Neural cell (in vitro differentiated cells): Measurements from ENCODE around the gene ADSL. TPM values are rescaled to one million over a fixed set of nuclear protein-coding genes. Genes with fewer than 3 reads are reported as not detected.
A peak's percentile ranks its signal among the peaks of the same experiment; 100 is the strongest.

Source experiments
- H2AFZ ChIP-seq: fragments of 200-600, 300-800 bp; sonication (generic), shearing (Covaris generic); 2 replicates; pipeline ENCODE4 v1.6.0; 2014; ENCODE audit warnings: low read depth, mild to moderate bottlenecking, antibody characterized with exemption, low read length, moderate library complexity
- H3F3A ChIP-seq: fragments of 200-600 bp; shearing (Covaris generic); 2 replicates; pipeline ENCODE4 v1.6.1; 2016; ENCODE audit warnings: mild to moderate bottlenecking, moderate library complexity, mixed read lengths, antibody characterized with exemption, low read length; ENCODE audit not compliant: insufficient read depth, poor library complexity, severe bottlenecking
- H3K27ac ChIP-seq: fragments of 200-600, 300-800 bp; sonication (generic), shearing (Covaris generic); 2 replicates; pipeline ENCODE4 v1.5.1; 2014; ENCODE audit warnings: mild to moderate bottlenecking, low read length, moderate library complexity
- H3K27me3 ChIP-seq: fragments of 300-800, 200-600 bp; sonication (generic), shearing (Covaris generic); 2 replicates; pipeline ENCODE4 v1.6.0; 2014; ENCODE audit warnings: mild to moderate bottlenecking, low read depth, low read length, moderate library complexity; ENCODE audit not compliant: insufficient read depth
- H3K36me3 ChIP-seq: fragments of 300-800, 200-600 bp; sonication (generic), shearing (Covaris generic); 2 replicates; pipeline ENCODE4 v1.5.1; 2014; ENCODE audit warnings: mild to moderate bottlenecking, antibody characterized with exemption, low read length, moderate library complexity; ENCODE audit not compliant: insufficient read depth
- H3K4me2 ChIP-seq: fragments of 300-800, 200-600 bp; sonication (generic), shearing (Covaris generic); 2 replicates; pipeline ENCODE4 v1.6.0; 2014; ENCODE audit warnings: mild to moderate bottlenecking, low read length
- H3K4me3 ChIP-seq: fragments of 300-800, 200-600 bp; sonication (generic), shearing (Covaris generic); 2 replicates; pipeline ENCODE4 v1.5.1; 2014; ENCODE audit warnings: mild to moderate bottlenecking, low read length, moderate library complexity
- H3K79me2 ChIP-seq: fragments of 200-600 bp; shearing (Covaris generic); replicated peaks from 2 replicates; pipeline ENCODE4 v1.6.0; 2014; ENCODE audit warnings: mild to moderate bottlenecking, low read length, moderate library complexity; ENCODE audit not compliant: insufficient read depth
- H3K9ac ChIP-seq: fragments of 300-800, 200-600 bp; sonication (generic), shearing (Covaris generic); 2 replicates; pipeline ENCODE4 v1.6.1; 2016; ENCODE audit warnings: mild to moderate bottlenecking, low read length, mixed read lengths
- H3K9me2 ChIP-seq: fragments of 200-600 bp; shearing (Covaris generic); 2 replicates; pipeline ENCODE4 v1.6.1; 2016; ENCODE audit warnings: mild to moderate bottlenecking, low read length, mixed read lengths; ENCODE audit not compliant: insufficient read depth
- H3K9me3 ChIP-seq: fragments of 200-600, 300-800 bp; sonication (generic), shearing (Covaris generic); 2 replicates; pipeline ENCODE4 v1.6.1; 2016; ENCODE audit warnings: mild to moderate bottlenecking, mixed run types, low read length, moderate library complexity, mixed read lengths
- H4K20me1 ChIP-seq: fragments of 200-600 bp; shearing (Covaris generic); 2 replicates; pipeline ENCODE4 v1.6.1; 2016; ENCODE audit warnings: mild to moderate bottlenecking, mixed run types; ENCODE audit not compliant: insufficient read depth
- CTCF ChIP-seq: fragments of 450-650 bp; IDR thresholded peaks from 2 replicates; pipeline ENCODE4 v1.5.1; 2014; ENCODE audit warnings: antibody characterized with exemption, mild to moderate bottlenecking, moderate library complexity; ENCODE audit not compliant: poor library complexity, severe bottlenecking
- RAD21 ChIP-seq: fragments of 450-650 bp; conservative IDR thresholded peaks from 2 replicates; pipeline ENCODE4 v1.6.1; 2014; ENCODE audit warnings: antibody characterized with exemption, mild to moderate bottlenecking, moderate library complexity
- REST ChIP-seq: IDR thresholded peaks from 2 replicates; pipeline ENCODE4 v1.6.1; 2012; ENCODE audit warnings: borderline replicate concordance
- SMC3 ChIP-seq: fragments of 450-650 bp; conservative IDR thresholded peaks from 2 replicates; pipeline ENCODE4 v1.6.1; 2014; ENCODE audit warnings: antibody characterized with exemption, mild to moderate bottlenecking, moderate library complexity; ENCODE audit not compliant: poor library complexity
- polyA plus RNA-seq: library from polyadenylated mRNA; depleted of rRNA; stranded (reverse); fragments of >200 nt; gene quantifications from 2 replicates; pipeline ENCODE4 v1.2.3, GENCODE V29; 2014

ADSL gene
- polyA plus RNA-seq, 1 donor from 2014 or later, result 112 TPM

DNA sequence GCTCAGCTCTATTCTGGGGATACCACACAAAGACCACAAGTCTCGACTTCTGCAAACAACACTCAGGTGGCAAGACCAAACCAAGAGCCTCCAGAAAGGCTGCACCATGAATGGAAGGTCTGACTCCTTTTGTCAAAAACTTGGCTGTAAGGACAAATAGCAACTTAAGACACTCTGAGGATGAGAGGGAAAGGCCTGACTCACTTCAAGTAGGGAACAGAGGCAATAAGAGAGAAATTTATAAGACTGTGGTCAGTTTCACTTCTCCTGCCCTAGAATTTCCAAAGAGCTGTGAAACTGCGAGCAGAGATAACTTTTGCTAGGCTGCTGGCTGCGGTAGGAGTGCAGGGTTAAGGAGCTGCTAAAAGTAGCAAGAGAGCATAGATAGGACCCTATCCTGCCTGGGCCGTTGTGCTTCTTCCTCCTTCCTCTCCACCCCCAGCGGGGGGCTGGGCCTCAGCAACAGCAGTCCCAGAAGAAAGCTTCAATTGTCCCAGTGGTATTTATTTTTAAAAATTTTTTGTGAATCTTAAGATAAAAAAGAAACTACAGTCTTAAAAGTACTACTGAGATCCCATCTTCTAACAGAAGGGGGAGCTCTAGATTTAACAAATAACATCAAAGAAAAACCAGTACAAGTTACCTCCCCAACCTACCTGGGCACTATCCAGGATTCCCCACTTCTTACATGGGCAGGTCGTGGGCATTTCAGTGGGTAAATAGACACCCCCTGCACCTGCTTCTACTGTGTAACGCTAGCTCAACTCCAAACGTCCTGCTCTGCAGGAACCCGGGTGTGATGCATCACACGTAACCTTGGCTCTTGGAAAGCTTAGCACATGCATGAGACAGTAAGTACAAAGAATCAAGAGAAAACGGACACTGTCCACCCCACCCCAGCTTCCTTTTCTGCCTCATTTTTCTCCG lies 90.5 kb downstream of the ADSL start:
- H2AFZ ChIP-seq, result no peak overlapping the region
- H3K9me2 ChIP-seq, result no peaks in the 10 kb centered on the region
- no peak overlapping the region for H3K4me3 ChIP-seq
- TF ChIP-seq CTCF (peak; percentile 78), SMC3 (peak; percentile 86), REST (no peak), RAD21 (peak; percentile 80)
- H3K9me3 ChIP-seq, result no peaks in the 10 kb centered on the region
- H3K36me3 ChIP-seq, result no peaks in the 10 kb centered on the region
- no peak overlapping the region for H3K4me2 ChIP-seq
- no peaks in the 10 kb centered on the region for H3F3A ChIP-seq
- H3K27me3 ChIP-seq, result no peaks in the 10 kb centered on the region
- H4K20me1 ChIP-seq, result peaks cover 4% of the 10 kb centered on the region
- H3K79me2 ChIP-seq, result no peaks in the 10 kb centered on the region
- H3K27ac ChIP-seq, result no peak overlapping the region
- no peak overlapping the region for H3K9ac ChIP-seq

Other genes with a start within 250 kb of the ADSL start
- gene TNRC6B, start 168.6 kb upstream of the ADSL start, polyA plus RNA-seq, result 7.6 and 8.2 TPM in 2 replicates
- gene SGSM3, start 24.1 kb downstream of the ADSL start, polyA plus RNA-seq, result 163 and 247 TPM in 2 replicates